OCI-LY3 (cell line): ENCODE measurements around the gene GTPBP3.

Source experiments
- EZH2phosphoT487 ChIP-seq: fragments of 200-600 bp; shearing (Covaris generic); IDR thresholded peaks from 2 replicates; pipeline ENCODE4 v1.6.1; 2018; ENCODE audit warnings: antibody characterized with exemption, mixed run types, low read depth
- TF ChIP-seq, protein P1 (sequence below): fragments of 200-600, 300-600 bp; sonication (generic); IDR thresholded peaks from 2 replicates; pipeline ENCODE4 v1.5.1; 2014; ENCODE audit warnings: antibody characterized with exemption, low read length, low read depth

DNA sequence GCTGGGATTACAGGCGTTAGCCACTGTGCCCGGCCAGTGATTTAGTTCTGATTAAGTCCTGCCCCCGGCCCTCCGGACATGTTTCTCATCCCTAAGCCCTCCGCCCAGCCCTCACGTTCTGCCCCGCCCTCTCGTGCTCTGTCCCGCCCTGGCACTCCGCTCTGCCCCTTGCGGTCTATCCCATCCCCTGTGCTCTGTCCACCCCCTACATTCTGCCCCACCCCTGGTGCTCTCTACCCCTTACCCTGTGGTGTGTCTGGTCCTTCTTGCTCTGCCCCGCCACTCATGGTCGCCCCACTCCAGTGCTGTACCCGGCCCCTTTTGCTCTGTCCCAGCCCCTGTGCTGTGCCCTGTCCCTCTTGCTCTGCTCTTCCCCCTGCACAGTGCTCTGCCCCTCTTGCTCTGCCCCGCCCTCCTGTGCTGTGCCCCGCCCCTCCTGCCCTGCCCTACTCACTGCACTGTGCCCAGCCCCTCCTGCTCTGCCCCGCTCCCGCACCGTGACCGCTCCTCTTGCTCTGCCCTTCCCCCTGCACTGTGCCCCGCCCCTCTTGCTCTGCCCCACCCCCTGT, 3.0 kb downstream of the GTPBP3 start:
- TF ChIP-seq, protein P1, sequence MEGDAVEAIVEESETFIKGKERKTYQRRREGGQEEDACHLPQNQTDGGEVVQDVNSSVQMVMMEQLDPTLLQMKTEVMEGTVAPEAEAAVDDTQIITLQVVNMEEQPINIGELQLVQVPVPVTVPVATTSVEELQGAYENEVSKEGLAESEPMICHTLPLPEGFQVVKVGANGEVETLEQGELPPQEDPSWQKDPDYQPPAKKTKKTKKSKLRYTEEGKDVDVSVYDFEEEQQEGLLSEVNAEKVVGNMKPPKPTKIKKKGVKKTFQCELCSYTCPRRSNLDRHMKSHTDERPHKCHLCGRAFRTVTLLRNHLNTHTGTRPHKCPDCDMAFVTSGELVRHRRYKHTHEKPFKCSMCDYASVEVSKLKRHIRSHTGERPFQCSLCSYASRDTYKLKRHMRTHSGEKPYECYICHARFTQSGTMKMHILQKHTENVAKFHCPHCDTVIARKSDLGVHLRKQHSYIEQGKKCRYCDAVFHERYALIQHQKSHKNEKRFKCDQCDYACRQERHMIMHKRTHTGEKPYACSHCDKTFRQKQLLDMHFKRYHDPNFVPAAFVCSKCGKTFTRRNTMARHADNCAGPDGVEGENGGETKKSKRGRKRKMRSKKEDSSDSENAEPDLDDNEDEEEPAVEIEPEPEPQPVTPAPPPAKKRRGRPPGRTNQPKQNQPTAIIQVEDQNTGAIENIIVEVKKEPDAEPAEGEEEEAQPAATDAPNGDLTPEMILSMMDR, result no peak
- TF ChIP-seq EZH2phosphoT487, result no peak
